ENCODE data around the gene NFIC.

GRCh38 chr19:3450796-3451411 lies 84.5 kb downstream of the NFIC start:
- TF ChIP-seq CTCF (IDR thresholded peaks at IDR 0.05), result no peak
- TF ChIP-seq POLR2A (IDR thresholded peaks at IDR 0.05), result no peak
